ENCODE results near the gene FSCN2.

FSCN2 gene

GRCh38 chr17:81558941-81559806, 31.0 kb downstream of the FSCN2 start:
- DNase-seq = no peak

DNA sequence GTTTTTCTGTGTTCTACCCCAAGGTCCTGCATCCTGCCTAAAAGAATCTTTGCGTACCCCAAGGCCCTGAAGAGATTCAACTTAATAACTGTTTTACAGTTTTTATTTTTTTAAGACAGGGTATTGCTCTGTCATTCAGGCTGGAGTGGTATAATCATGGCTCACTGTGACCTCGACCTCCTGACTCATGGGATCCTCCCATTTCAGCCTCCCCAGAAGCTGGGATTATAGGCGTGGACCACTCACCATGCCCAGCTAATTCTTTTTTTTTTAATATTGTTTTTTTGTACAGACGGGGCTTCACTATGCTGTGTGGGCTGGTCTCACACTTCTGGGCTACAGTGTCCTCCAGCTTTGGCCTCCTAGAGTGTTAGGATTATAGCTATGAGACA, 33.3 kb downstream of the FSCN2 start:
- no peak for DNase-seq

GRCh38 chr17:81563861-81564586, 35.8 kb downstream of the FSCN2 start:
- DNase-seq = no peak

- DNase-seq = no peak
Observed at GRCh38 chr17:81564778-81565177, 36.6 kb downstream of the FSCN2 start.

- no peak for DNase-seq
Observed at GRCh38 chr17:81565231-81565630, 37.1 kb downstream of the FSCN2 start.

- no peak for DNase-seq
Observed at GRCh38 chr17:81566461-81567126, 38.4 kb downstream of the FSCN2 start.

GRCh38 chr17:81567191-81567590, 39.0 kb downstream of the FSCN2 start:
- DNase-seq = no peak

DNA sequence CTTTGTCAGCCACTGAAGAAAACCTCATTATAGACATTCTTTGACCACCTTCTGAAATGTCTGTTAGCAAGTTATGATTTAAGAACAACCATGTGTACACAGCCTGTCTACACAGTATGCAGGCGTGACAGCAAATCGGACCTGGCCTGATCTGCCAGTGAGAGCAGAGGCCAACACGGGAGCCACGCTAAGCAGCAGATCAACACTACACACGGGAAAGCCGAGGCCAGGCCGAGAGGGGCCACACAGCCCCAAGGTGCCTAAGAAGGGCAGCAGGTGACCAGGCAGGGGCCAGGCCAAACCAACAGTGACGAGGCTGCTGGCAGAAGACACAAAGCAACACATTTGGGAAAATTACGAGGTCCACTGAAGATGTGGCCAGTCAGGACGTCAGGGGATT, 40.2 kb downstream of the FSCN2 start:
- DNase-seq = no peak

GRCh38 chr17:81569986-81570514, 41.9 kb downstream of the FSCN2 start:
- no peak for DNase-seq

GRCh38 chr17:81570964-81571363, 42.8 kb downstream of the FSCN2 start:
- DNase-seq = no peak

DNA sequence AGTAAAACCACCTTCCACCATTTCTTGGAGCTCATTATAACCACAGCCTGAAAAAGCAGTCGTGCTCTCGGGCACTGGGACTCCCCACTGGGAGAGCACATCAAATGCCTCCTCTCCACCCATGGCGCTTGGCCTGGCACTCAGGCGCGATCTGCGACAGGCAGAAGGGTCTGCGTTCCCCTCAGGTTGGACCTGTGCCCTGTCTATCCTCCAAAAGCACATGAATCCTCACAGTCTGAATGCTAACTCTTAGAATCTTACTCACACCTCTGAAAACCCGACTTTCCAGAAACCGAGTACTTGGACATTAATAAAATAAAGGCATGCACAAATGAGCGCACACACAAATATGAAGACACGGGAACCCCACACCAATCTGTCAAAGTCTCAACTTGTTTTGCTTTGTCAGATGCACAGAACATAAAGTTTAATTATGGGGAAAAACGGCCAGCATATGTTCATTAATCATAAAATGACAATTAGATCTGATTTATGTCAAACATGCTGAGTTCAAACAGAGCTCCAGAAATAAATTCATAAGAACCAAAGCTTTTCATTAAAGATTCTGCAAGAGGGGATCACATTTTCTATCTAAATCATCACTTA, 44.5 kb downstream of the FSCN2 start:
- DNase-seq = no peak

GRCh38 chr17:81573794-81574642, 45.8 kb downstream of the FSCN2 start:
- DNase-seq = no peak

- DNase-seq = no peak
Observed at GRCh38 chr17:81574643-81574956, 46.4 kb downstream of the FSCN2 start.

- no peak for DNase-seq
Observed at GRCh38 chr17:81575836-81576235, 47.7 kb downstream of the FSCN2 start.

GRCh38 chr17:81576621-81577277, 48.6 kb downstream of the FSCN2 start:
- DNase-seq = no peak

DNA sequence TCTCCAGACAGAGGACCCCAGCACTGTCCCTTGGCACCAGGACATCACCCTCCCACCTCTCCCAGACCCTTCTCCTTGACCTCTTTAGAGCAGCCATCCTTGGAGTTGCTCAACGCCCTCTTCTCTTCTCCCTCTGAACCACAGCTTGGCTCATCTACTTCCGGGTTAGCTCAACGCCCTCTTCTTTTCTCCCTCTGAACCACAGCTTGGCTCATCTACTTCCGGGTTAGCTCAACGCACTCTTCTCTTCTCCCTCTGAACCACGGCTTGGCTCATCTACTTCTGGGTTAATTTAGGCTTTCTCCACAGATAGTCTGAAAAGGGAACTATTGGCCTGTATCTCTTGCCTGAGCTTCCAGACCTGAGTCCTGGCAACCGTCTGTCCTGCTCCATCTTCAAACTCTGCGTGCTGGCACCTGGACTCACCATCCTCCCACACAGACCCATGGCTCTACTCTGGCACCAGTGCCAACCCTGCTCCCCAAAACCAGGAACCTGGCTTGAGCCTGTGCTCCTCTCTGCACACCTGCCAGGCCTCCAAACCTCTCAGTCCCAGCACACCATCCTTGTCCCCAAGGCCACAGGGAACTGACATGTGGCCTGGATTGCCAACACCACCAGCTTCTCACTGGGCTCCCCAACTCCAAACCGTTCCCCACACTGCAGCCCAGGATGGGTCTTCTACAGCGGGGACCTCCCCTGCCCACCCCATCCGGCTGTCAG, 49.3 kb downstream of the FSCN2 start:
- no peak for DNase-seq

GRCh38 chr17:81578038-81578441, 49.9 kb downstream of the FSCN2 start:
- DNase-seq = no peak

DNA sequence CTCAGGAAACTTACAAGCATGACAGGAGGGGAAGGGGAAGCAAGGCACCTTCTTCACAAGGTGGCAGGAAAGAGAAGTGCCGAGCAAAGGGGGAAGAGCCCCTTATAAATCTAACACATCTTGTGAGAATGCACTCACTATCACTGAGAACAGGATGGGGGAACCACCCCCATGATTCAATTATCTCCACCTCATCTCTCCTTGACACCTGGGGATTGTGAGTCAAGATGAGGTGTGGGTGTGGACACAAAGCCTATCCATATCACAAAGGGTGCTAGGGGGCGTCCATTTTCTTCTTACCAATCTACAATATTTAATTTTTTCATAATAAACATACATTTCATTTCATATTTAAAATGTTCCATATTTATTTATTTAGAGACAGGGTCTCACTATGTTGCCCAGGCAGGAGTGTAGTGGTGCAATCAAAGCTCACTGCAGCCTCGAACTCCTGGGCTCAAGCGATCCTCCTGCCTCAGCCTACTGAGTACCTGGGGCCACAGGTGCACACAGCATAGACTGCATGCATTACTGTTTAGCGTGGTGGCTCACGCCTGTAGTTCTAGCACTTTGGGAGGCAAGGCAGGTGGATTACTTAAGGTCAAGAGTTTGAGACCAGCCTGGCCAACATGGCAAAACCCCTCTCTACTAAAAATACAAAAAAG, 50.5 kb downstream of the FSCN2 start:
- no peak for DNase-seq

DNA sequence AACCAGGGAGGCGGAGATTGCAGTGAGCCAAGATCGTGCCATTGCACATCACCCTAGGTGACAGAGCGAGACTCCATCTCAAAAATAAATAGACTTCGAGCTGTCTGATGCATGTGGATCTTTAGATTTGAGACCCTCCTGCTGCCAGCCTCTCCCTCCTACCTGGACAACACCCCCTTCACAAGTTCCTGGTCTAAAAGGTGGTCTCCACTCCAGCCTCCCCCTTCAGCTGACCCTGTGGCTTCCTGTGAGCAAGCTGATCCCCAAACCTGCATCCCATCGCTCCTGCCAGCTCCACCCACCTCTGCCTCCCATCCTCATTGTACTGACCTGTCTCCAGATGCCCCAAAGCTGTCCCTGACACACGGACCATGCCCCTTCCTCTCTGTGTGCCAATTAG, 51.1 kb downstream of the FSCN2 start:
- DNase-seq = no peak

GRCh38 chr17:81579821-81580321, 51.7 kb downstream of the FSCN2 start:
- no peak for DNase-seq
